GM21360 (cell line): ENCODE measurements around the gene NSL1.
"Not testable (repeated sequence)": the region's sequence is repeated elsewhere in the genome, so short reads cannot be mapped to it uniquely, and the experiment has no call there.

ENCODE experiments used
- ATAC-seq: cut with Tn5 transposase; IDR thresholded peaks from one replicate; pipeline ENCODE4 v1.9.1; 2021; ENCODE audit warnings: mild to moderate bottlenecking, moderate library complexity; ENCODE audit not compliant: unreplicated experiment

NSL1 gene

DNA sequence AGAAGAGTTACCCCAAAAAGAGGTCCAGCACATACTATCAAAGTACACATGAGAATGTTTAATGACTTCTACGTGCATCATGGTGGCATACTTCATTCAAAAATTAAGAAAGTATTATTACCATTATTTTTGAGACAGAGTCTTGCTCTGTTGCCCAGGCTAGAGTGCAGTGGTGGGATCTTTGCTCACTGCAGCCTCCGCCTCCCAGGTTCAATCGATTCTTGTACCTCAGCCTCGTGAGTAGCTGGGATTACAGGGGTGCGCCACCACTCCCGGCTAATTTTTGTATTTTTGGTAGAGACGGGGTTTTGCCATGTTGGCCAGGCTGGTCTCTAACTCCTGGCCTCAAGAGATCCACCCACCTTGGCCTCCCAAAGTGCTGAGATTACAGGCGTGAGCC, 79.6 kb downstream of the NSL1 start:
- ATAC-seq = not testable (repeated sequence)

DNA sequence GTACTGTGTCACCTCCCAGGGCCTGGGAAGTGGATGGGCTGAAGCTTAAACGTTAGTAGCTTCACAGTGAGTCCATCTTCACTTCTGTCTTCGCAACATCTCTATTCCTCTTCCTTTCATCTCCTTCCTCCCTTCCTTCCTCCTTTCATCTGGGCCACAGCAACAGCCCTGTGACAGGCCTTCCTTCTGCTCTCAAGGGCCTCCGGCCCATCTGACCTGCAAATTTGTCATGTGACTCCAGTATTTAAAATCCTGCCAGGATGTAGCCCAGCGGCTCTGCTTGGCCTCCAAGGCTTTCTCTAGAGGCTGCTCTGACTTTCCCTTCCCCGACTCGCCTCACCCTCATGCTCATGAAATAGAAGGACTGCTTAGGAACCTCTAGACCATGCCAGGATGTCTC, 81.0 kb downstream of the NSL1 start:
- no peak for ATAC-seq

DNA sequence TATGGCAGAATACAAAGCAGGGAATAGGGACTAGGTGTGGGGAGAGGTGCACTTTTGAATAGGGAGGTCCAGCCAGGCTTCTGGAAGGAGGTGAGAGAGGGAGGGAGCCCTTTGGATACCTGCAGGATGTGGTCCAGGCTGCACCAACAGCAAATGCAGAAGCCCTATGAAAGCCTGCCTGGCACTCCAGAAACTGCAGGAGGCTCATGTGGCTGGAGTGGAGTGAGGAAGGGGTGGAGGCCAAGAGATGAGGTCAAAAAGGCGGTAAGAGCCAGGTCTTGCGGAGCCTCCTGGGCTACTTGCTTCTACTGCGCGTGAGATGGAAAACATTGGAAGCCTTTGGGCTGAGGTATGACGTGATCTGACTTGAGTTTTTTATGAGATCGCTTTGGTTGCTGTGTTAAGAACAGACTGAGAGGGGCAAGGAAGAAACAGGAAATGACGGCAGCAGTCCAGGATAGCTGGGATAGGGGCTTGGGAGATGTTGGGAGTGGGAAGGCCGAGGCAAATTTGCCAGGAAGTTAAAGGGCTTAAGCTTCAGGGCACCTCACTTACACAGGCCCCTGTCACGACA, 87.5 kb downstream of the NSL1 start:
- no peak for ATAC-seq

DNA sequence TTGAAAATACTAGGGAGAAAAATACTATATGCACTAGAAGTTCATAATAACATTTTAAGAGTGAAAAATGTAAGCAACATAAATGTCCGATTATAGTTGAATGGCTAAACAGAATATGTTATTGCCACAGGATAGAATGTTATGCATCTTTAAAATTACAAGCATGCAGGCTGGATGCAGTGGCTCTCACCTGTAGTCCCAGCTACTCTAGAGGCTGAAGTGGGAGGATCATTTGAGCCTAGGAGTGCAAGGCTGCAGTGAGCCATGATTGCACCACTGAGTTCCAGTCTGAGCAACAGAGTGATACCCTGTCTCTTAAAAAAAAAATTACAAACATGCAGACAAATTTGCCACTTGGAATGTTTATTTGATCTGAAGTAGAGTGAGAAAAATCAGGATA, 88.9 kb downstream of the NSL1 start:
- no peak for ATAC-seq

DNA sequence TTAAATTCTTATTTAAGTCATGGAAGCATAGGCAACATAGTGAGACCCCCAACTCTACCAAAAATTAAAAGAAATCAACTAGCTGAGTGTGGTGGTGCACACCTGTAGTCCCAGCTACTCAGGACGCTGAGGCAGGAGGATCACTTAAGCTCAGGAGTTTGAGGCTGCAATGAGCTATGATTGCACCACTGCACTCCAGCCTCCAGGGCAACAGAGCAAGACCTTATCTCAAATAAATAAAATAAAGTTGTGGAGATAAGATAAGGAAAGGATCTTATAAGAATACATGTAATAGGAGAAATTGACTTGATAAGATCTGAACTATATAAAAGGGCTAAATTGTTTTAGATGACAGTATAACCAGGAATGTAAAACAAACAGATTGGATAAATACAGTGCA, 89.7 kb downstream of the NSL1 start:
- ATAC-seq = no peak

DNA sequence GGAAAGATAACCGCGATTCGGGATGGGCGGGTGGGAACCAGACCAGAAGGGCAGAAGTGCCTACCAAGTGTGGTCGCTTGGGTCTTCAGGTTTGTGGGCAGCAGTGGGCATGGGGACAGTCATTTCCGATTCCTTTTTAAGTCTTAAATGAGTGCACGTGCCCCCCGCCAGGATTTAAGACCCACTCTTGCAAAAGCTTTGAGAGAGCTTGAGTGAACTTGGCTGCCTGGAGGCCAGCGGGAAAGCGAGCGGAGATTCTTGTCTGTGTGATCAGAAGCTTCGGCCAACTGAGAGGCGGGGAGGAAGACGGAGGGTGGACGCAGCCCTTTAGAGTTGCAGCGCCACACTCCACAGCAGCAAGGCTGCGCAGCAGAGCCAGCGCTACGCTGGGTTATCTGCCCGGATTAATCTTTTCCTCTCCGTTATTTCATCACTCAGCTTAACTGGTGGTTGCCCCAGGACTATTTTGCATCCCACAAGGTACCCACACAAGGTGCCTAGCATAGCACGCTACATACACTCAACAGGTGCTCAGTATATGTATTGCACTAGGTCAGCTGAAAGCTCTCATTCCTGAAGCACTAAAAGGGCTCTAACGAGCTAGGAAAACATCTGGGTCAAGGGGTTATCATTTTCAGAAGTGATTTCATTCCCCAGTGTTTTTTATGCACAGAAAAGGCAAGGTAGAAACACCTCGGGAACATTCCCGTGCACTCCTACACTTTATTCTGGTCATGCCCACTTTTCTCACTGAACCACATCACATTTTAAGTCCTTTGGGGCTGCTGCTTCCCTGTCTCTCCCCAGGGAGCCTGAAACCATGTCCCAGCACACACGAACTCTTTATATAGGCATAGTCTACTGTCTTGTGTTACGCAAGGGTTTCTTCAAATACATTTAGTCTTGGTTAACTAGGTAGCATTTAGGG, 90.4 kb downstream of the NSL1 start:
- no peak for ATAC-seq

DNA sequence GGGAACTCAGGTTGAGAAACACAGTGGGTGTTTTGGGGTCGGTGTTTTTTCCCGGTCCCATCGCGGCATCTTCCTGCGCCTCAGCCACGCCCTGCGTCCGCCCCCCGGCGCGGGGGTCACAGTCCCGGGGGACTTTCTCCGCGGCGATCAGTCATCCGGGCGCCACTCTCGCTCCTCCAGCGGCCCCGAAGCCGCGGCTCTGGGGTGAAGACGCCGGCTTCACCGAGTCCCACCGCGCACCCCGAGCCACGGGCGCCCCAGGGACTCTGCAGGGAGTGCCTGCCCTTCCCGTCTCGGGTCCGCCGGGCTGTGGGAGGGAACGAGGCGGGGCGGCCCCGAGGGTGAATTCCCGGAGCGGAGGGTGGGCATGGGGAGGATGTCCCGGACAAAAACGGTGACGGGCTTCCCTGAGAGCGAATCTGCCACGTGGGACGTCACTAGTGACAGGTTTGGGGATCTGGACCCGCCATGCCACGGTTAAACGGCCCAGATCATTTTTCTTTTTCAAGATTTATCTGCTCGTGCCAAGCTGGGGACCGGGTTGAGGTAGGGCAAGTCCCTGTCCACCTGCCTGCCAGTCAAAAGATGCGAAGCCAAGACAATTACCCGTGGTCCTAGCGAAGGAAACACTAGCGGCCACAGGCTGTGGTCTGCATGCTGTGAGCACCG, 91.2 kb downstream of the NSL1 start:
- peak; percentile 30 for ATAC-seq

DNA sequence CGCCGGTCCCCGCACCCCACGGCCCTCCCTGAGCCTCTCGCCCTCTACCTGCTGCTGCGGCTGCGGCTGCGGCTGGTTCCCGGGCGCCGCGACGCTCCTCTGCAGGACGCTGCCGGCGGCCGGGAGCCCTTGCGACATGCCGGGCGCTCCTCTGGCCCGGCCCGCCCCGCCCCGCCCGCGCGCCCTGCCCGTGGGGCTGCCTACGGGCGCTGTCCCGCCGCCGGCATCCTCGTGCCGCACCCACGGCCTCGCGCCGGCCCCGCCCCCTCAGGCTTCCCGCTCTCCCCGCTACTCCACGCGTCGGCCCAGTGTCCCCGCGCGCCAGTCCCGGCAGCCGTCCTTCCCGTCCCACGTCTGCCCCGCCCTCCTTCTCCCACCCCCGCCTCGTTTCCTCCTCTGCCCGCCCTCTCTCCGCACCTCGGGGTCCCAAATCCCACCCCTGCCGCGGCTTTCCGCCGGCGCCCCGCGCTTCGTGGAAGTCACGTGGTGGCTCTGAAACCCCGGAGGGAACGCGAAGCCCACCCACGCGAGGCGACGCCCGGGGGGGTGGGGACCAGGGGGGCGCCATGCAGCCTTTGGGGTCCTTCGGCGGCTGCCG, 91.9 kb downstream of the NSL1 start, which contains the start of gene BATF3:
Gene BATF3 (minus strand): TSS at position 216 of the 598 bp plus-strand sequence. CDS start 78 bp downstream, at position 138.
- peak; percentile 17 for ATAC-seq

DNA sequence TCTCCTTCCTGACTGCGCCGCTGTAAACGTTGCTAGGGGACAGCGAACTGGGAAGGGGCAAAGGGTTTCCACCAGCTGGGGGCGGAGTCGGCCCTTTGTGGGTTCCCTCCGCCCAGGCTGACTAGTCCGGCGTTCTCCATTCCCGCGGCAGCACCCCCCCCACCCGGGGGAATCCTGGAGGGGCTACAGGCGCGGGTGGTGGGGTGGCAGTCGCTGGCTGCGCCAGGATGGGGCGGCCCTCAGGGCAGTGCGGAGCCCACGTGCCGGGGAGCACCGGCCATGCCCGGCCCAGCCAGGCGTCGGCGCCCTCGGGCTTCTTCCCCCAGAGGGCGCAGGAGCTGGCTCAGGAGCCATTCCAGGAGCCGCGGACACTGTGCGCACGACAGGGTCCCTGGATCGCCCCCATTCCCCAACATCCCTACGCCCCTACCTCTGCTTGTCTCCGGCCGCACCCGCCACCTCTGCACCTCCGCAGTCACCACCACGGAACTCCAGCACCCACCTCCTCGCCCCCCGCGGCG, 92.4 kb downstream of the NSL1 start:
- peak; percentile 53 for ATAC-seq

DNA sequence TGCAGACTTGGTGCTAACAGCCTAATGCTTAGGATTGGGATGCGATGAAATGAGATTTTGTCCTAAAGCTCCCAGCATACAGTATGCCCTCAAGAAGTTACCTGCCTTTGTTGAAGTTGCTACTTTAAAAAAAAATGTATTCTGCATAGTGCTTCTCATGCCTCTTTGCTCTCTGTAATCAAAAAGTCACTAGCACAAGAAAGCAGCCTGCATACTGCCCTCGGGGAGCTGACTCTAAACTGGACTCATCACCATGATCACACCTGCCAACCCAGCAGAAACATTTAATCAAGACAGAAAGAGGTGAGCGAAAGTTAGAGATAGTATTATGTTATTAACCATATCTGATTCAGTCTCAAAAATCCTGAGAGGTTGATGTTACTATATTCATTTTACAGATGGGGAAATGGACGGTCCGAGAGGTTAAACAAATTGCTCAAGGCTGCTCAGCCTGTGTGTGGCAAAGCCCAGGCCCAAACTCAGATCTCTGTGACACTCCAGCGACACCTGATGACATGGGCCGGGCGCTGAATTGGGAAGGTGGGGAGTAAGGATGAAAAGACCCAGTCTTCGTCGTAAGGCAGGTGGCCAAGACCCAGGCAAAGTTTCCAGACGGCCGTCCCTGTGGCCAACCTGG, 93.0 kb downstream of the NSL1 start:
- peak; percentile 9 for ATAC-seq

DNA sequence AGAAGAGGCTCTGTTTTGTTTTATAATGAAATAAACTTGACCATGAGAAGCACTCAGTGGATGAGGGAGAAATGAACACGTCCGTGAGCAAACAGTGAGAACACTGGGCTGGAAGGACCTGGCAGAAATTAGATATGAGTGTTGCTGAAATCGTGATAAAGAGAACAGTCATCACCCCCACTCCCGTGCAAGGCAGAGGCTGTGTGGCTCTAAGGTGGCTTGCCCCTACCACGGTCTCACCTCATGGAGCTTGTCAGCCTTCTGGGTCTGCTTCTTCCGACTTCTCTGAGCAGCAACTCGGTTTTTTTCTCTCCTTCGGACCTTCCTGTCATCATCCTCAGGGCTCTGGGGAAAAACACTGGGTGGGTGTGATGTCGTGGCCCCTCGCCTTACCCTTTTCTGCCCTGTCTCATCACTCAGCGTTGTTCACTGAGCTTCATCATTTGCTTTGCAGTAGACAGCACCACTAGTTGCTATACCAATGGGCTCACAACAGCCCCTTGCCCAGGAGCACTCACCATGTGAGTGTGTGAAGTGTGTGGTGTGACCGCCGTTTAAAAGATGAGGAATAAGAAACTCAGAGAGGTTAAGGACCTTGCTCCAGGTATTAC, 94.8 kb downstream of the NSL1 start:
- no peak for ATAC-seq

DNA sequence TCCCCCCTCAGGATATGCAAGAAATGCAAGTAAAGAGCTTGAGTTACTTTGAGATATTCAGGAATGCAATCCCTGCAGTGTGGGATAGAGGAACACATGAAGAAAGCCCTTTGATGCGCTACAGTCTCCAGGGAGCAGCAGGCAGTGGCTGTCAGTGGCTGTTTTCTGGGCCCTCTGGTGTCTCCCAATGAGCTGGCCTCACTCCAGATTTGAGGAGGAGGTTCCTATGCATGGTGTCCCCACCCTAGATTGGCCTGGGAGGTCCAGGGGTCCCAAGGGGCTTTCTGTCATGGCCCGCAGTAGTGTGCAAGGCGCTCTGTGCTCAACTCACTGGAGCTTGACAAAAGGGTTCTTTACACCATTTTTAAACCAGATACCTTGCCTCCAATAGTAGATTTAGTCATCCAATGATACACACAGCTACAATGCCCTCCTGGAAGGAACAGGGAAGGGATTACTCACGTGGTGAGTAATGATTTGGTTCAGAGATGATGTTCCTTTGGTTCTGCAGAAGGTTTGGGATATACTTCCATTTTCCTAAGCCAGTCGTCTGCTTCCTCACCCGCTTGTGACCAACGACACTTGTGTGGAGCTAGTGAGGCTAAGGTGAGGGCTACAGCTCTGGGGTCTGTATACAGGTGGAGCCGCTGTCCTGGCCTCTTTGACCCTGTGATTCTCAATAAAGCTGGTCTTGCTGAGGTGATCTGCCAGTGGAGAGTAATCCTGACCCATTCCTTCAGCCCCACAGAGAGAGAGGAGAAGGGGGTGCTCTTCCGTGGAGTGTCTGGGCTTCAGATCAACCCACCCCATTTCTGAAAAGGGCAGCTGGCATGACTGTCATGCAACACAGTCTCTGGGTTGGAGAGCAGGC, 98.6 kb downstream of the NSL1 start:
- no peak for ATAC-seq

DNA sequence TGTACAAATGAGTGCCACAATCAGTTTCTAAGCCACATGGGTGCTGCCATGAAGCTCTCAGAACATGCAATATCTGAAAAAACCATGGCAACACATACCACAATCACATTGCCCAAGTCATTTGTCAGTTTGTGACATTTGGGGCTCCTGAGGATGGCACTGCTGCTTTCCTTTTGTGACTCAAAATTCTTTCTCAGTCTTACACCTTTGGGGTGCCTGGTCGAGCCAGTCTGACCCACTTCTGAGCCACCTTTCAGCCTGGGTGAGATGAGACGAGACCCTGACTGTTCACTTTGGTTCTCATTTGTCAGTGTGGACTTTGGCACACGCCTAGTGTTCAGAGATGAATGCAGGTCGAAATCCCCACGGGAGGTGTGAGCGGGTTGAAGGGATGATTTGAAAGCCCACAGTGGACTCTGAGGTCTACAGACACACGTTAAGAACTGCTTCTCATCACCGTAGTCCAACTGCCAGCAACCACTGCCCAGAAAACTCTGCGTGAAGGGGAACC, 100.0 kb downstream of the NSL1 start:
- ATAC-seq = no peak

DNA sequence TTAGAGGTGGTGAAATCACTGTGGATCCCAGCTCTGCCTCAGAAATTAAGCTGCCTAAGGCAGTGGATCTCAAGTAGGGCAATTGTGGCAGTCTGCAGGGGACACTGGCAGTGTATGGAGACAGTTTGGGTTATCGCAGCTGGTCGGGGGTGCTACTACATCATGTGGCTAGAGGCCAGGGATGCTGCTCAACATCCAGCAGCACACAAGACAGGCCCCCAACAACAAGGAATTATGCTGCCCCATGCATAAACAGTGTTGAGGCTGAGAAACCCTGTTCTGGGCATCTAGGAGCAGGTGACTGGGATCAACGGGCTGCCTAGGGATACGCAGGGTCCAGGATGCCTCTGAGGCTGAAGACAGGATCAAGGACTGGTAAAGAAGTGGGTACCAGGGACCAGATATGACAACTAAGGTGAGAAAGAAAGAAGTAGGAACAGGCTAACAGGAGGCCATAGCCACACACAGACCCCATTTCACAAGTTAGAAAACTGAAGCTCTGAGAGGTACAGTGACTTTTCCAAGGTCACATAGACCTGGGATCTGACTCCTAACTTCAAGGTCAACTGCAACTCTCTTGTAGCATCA, 100.7 kb downstream of the NSL1 start:
- ATAC-seq = no peak

DNA sequence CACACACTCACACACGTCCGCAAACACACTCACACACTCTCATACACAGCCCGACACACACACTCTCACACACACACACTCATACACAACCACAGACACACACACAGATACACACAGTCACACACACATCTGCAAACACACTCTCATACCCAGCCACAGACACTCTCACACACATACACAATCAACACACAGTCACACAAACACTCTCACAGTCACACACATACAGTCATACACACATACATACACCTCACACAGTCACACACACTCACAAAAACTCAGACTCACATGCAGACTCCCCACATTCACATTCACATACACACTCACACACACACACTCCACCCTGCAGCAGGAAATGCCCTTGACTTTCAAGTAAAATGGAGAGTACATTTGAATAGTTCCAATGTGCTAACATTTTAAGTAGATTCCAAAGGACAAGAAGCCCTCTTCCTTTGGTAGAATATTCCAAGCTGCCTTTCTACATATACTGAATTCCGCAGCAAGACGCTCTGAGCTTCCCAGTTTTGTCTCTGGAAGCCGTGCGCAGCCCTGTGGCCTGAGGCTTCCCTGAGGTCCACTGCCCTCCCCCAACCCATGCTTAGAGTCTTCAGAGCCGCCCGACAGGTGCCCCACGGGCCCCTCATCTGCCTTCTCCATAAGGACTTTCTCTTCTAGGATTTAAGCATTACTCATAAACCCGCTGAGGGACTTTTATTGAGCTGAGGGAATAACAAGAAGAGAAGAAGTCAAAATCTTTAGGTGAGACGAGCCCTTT, 101.6 kb downstream of the NSL1 start:
- no peak for ATAC-seq

DNA sequence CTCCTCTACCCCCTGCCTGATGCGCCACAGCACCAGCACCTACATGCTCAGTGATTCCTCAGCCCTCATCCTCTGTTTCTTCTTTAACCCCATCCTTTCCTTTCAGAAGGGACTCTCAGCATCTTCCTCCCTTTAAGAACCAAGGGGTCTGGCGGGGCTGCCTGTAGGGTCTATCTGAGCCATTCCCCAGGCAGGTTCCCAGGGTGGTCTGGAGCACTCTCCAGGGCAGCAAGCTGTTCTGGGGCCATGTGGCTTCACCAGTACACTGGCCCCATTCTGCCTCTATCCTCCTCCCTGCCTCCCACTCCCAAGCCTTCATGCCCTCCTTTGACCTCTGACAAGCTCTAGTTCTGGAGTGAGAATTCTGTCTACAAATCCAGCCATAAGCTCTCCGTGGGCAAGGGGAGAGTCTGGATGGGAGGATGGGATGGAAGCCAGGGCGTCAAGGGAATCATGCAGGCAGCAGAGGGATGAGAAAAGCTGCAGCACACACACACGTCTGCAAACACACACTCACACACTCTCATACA, 102.3 kb downstream of the NSL1 start:
- ATAC-seq = no peak

DNA sequence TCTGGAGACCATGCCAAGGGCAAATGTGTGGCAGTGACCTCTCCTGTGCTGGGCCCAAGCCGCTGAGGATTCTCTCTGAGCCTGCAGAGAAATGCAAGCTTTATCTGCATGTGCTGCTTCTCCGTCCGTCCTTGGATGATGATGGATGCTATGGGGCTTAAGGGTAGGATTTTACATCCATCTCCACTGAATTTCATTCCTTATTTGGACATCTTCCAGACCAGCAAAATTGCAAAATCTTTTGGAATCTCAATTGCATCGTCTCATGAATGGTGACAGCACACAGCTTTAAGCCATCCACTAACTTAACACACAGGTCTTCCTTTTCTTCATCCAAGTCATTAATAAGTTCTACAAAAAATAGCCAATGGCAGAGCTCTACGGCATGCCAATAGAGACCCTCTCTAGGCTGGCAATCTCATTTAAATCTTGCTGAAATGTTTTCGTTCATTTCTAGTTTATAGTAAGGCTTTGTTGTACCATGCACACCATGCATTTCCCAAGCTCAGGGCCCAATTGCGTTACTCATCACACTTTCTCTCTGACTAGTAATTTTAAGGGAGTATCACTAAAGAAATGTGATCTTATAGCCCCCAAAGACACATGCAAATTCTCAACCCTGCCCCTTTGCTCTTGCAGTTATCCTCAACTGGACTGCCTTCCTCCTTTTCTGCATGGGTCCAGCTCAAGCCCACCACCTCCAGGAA, 103.1 kb downstream of the NSL1 start:
- no peak for ATAC-seq
